Astrocyte (in vitro differentiated cells and primary cell): Measurements from ENCODE around the gene GCG.

Experiments
- CTCF ChIP-seq: IDR thresholded peaks from 2 replicates; pipeline ENCODE4 v1.5.1; 2011; ENCODE audit warnings: low read depth, mild to moderate bottlenecking, inconsistent platforms, low read length, moderate library complexity; ENCODE audit not compliant: insufficient read depth
- EZH2 ChIP-seq: IDR thresholded peaks from 2 replicates; pipeline ENCODE4 v1.6.1; 2012; ENCODE audit warnings: mild to moderate bottlenecking, low read length, inconsistent platforms; ENCODE audit not compliant: insufficient read depth

GRCh38 chr2:162199913-162200312 is 47.9 kb upstream of the GCG start:
- TF ChIP-seq CTCF (no peak), EZH2 (no peak)
